H9 (cell line): ENCODE data around the gene KRT31. TPM values are rescaled to one million over a fixed set of nuclear protein-coding genes. Genes with fewer than 3 reads are reported as not detected.

Experiments used
- DNase-seq: peaks from one replicate; pipeline ENCODE4 v3.0.0-alpha.2; 2017
- H2AFZ ChIP-seq: one replicate; pipeline ENCODE4 v1.6.1; 2013; ENCODE audit warnings: mild to moderate bottlenecking, low read length, control low read depth, moderate library complexity
- H2AK5ac ChIP-seq: 2 replicates; pipeline ENCODE4 v1.6.1; 2013; ENCODE audit warnings: low read length, control low read depth, mixed read lengths; ENCODE audit not compliant: insufficient read length
- H2BK120ac ChIP-seq: one replicate; pipeline ENCODE4 v1.6.1; 2013; ENCODE audit warnings: low read depth, mild to moderate bottlenecking, low read length, control low read depth, inconsistent platforms; ENCODE audit not compliant: poor library complexity, severe bottlenecking
- H2BK12ac ChIP-seq: 2 replicates; pipeline ENCODE4 v1.6.1; 2013; ENCODE audit warnings: low read length, control low read depth, mixed read lengths, low read depth; ENCODE audit not compliant: insufficient read length
- H2BK15ac ChIP-seq: 2 replicates; pipeline ENCODE4 v1.6.1; 2013; ENCODE audit warnings: low read depth, low read length, control low read depth
- H2BK20ac ChIP-seq: one replicate; pipeline ENCODE4 v1.6.1; 2013; ENCODE audit warnings: low read depth, mild to moderate bottlenecking, low read length, control low read depth, inconsistent platforms; ENCODE audit not compliant: poor library complexity, severe bottlenecking
- H2BK5ac ChIP-seq: 2 replicates; pipeline ENCODE4 v1.6.1; 2013; ENCODE audit warnings: low read length, control low read depth, mixed read lengths; ENCODE audit not compliant: insufficient read length
- H3K14ac ChIP-seq: 2 replicates; pipeline ENCODE4 v1.6.1; 2013; ENCODE audit warnings: low read length, control low read depth; ENCODE audit not compliant: insufficient read depth
- H3K18ac ChIP-seq: 2 replicates; pipeline ENCODE4 v1.6.1; 2013; ENCODE audit warnings: low read depth, mild to moderate bottlenecking, mixed read lengths, low read length, control low read depth; ENCODE audit not compliant: insufficient read length
- H3K23ac ChIP-seq: 2 replicates; pipeline ENCODE4 v1.6.1; 2013; ENCODE audit warnings: low read length, control low read depth, mixed read lengths, low read depth; ENCODE audit not compliant: insufficient read length
- H3K23me2 ChIP-seq: 2 replicates; pipeline ENCODE4 v1.6.1; 2013; ENCODE audit warnings: low read depth, mild to moderate bottlenecking, mixed read lengths, low read length, control low read depth; ENCODE audit not compliant: insufficient read length, poor library complexity, severe bottlenecking
- H3K27ac ChIP-seq: 2 replicates; pipeline ENCODE4 v1.5.1; 2013; ENCODE audit warnings: low read length, control low read depth, mixed read lengths, low read depth; ENCODE audit not compliant: insufficient read length
- H3K27me3 ChIP-seq: 2 replicates; pipeline ENCODE4 v1.6.1; 2013; ENCODE audit warnings: low read length, control low read depth, inconsistent platforms; ENCODE audit not compliant: insufficient read depth
- H3K4ac ChIP-seq: 2 replicates; pipeline ENCODE4 v1.6.1; 2013; ENCODE audit warnings: low read depth, mild to moderate bottlenecking, control low read depth, inconsistent platforms, low read length, moderate library complexity
- H3K4me1 ChIP-seq: 2 replicates; pipeline ENCODE4 v1.6.1; 2013; ENCODE audit warnings: low read length, control low read depth, inconsistent platforms; ENCODE audit not compliant: insufficient read depth
- H3K4me2 ChIP-seq: 2 replicates; pipeline ENCODE4 v1.6.1; 2013; ENCODE audit warnings: low read length, control low read depth, mixed read lengths; ENCODE audit not compliant: insufficient read length, insufficient read depth
- H3K56ac ChIP-seq: 2 replicates; pipeline ENCODE4 v1.6.1; 2013; ENCODE audit warnings: low read depth, mild to moderate bottlenecking, mixed read lengths, low read length, control low read depth; ENCODE audit not compliant: insufficient read length
- H3K79me1 ChIP-seq: 2 replicates; pipeline ENCODE4 v1.6.1; 2013; ENCODE audit warnings: low read depth, mild to moderate bottlenecking, moderate library complexity, low read length, control low read depth, inconsistent platforms; ENCODE audit not compliant: insufficient read depth, poor library complexity, severe bottlenecking
- H3K79me2 ChIP-seq: 2 replicates; pipeline ENCODE4 v1.6.1; 2013; ENCODE audit warnings: low read length, control low read depth, inconsistent platforms; ENCODE audit not compliant: insufficient read depth
- H3K9ac ChIP-seq: 2 replicates; pipeline ENCODE4 v1.6.1; 2013; ENCODE audit warnings: low read length, control low read depth, mixed read lengths; ENCODE audit not compliant: insufficient read length; ENCODE audit errors: extremely low read depth
- H3K9me3 ChIP-seq: one replicate; pipeline ENCODE4 v1.6.1; 2013; ENCODE audit warnings: low read depth, low read length, inconsistent platforms; ENCODE audit not compliant: control insufficient read depth
- H3T11ph ChIP-seq: one replicate; pipeline ENCODE4 v1.6.1; 2013; ENCODE audit warnings: mild to moderate bottlenecking, low read length, control low read depth, inconsistent platforms
- H4K20me1 ChIP-seq: one replicate; pipeline ENCODE4 v1.6.1; 2013; ENCODE audit not compliant: control insufficient read depth, insufficient read length, insufficient read depth
- H4K5ac ChIP-seq: 2 replicates; pipeline ENCODE4 v1.6.1; 2013; ENCODE audit warnings: low read depth, mild to moderate bottlenecking, mixed read lengths, low read length, control low read depth; ENCODE audit not compliant: insufficient read length
- H4K8ac ChIP-seq: replicated peaks from 2 replicates; pipeline ENCODE4 v1.6.1; 2013; ENCODE audit warnings: low read length, control low read depth, mixed read lengths, low read depth; ENCODE audit not compliant: insufficient read length
- H4K91ac ChIP-seq: 2 replicates; pipeline ENCODE4 v1.6.1; 2013; ENCODE audit warnings: low read depth, mild to moderate bottlenecking, moderate library complexity, mixed read lengths, low read length, control low read depth; ENCODE audit not compliant: insufficient read length
- H3K27ac Mint-ChIP-seq, 3 experiments: 2 replicates in 2 of 3; 3 replicates in 1 of 3; pipeline ENCODE4 v1.8.0; 2020 to 2021; ENCODE audit warnings: mixed read lengths in 3 of 3, mild to moderate bottlenecking in 1 of 3, moderate library complexity in 1 of 3
- H3K27me3 Mint-ChIP-seq: 2 replicates; pipeline ENCODE4 v1.8.0; 2021; ENCODE audit warnings: low read depth, mild to moderate bottlenecking, moderate library complexity, mixed read lengths
- H3K36me3 Mint-ChIP-seq, 3 experiments: 2 replicates in 2 of 3; 3 replicates in 1 of 3; pipeline ENCODE4 v1.8.0; 2020 to 2021; ENCODE audit warnings: low read depth in 3 of 3, mixed read lengths in 3 of 3; ENCODE audit not compliant: insufficient read depth in 1 of 3
- H3K4me1 Mint-ChIP-seq, 2 experiments: 2 replicates each; pipeline ENCODE4 v1.8.0; 2020; ENCODE audit warnings: mixed read lengths in 2 of 2
- H3K4me3 Mint-ChIP-seq, 2 experiments: 2 replicates in 1 of 2; 3 replicates in 1 of 2; pipeline ENCODE4 v1.8.0; 2020 to 2021; ENCODE audit warnings: mild to moderate bottlenecking in 2 of 2, mixed read lengths in 2 of 2, moderate library complexity in 1 of 2
- H3K9me3 Mint-ChIP-seq, 2 experiments: 2 replicates in 1 of 2; 3 replicates in 1 of 2; pipeline ENCODE4 v1.8.0; 2020; ENCODE audit warnings: mild to moderate bottlenecking in 2 of 2, mixed read lengths in 2 of 2, moderate library complexity in 1 of 2
- CTCF ChIP-seq: fragments of 200-600 bp; sonication (generic); conservative IDR thresholded peaks from 3 replicates; pipeline ENCODE4 v1.8.0; 2021; ENCODE audit warnings: antibody characterized with exemption, mild to moderate bottlenecking
- WGBS: extraction: QIAGEN DNeasy Blood & Tissue Kit; methylation state at CpG from one replicate; pipeline ENCODE4 v1.1.7; 2013; ENCODE audit warnings: missing lambda C conversion rate, low lambda C conversion rate, mixed read lengths; ENCODE audit not compliant: insufficient read length; ENCODE audit errors: extremely low coverage; 5-methylcytosine and 5-hydroxymethylcytosine counted together
- total RNA-seq: library from RNA; stranded (reverse); gene quantifications from 2 replicates; pipeline ENCODE4 v1.2.1, GENCODE V29; 2021

Gene KRT31
- total RNA-seq, 1 experiment from 2014 or later, result not detected

- H3K27me3 ChIP-seq, result no peaks in the 10 kb centered on the region
- H3K27ac Mint-ChIP-seq, result no peak overlapping the region
- H3K9ac ChIP-seq, result no peak overlapping the region
- H3K4ac ChIP-seq, result no peak overlapping the region
- peak overlapping the region; percentile 15 for H2BK12ac ChIP-seq
- no peak overlapping the region for H3K27ac ChIP-seq
- no peak overlapping the region for H4K91ac ChIP-seq
- H2BK120ac ChIP-seq, result no peak overlapping the region
- H2BK20ac ChIP-seq, result no peak overlapping the region
- H4K8ac ChIP-seq, result no peak overlapping the region
- no peak for DNase-seq
- no peaks in the 10 kb centered on the region for H3K79me2 ChIP-seq
- no peaks in the 10 kb centered on the region for H3K23me2 ChIP-seq
- peaks cover 4% of the 10 kb centered on the region for H3K4me1 ChIP-seq
- H3K36me3 Mint-ChIP-seq, result no peaks in the 10 kb centered on the region
- TF ChIP-seq CTCF, result no peak
- H3K14ac ChIP-seq, result no peak overlapping the region
- no peaks in the 10 kb centered on the region for H3K9me3 ChIP-seq
- H3T11ph ChIP-seq, result no peak overlapping the region
- H3K18ac ChIP-seq, result no peak overlapping the region
- no peaks in the 10 kb centered on the region for H3K9me3 Mint-ChIP-seq
- no peaks in the 10 kb centered on the region for H3K79me1 ChIP-seq
- no peaks in the 10 kb centered on the region for H4K20me1 ChIP-seq
- H3K4me1 Mint-ChIP-seq, result peaks cover 36 to 38% of the 10 kb centered on the region in 2 experiments
- no peak overlapping the region for H2AFZ ChIP-seq
- no peak overlapping the region for H4K5ac ChIP-seq
- no peak overlapping the region for H3K4me3 Mint-ChIP-seq
- no peaks in the 10 kb centered on the region; the same call in 1 of the 2 replicates for H3K27me3 Mint-ChIP-seq
- H3K23ac ChIP-seq, result no peak overlapping the region
- no peak overlapping the region for H3K4me2 ChIP-seq
- WGBS, result no CpG with 5 or more reads among the region's 2 CpGs
- no peak overlapping the region for H3K56ac ChIP-seq
- no peak overlapping the region for H2BK15ac ChIP-seq
- H2AK5ac ChIP-seq, result no peak overlapping the region
- H2BK5ac ChIP-seq, result no peak overlapping the region
Observed at GRCh38 chr17:41413982-41414381, 16.6 kb upstream of the KRT31 start.
